SKM-1 (cell line): ENCODE results near the gene HOXA3.

Experiments
- DNase-seq: peaks from one replicate; lab custom pipeline; 2025; ENCODE audit not compliant: unreplicated experiment; lab: John Stamatoyannopoulos, UW

HOXA3 gene

GRCh38 chr7:27131390-27131819, 21.0 kb downstream of the HOXA3 start:
- no peak for DNase-seq

DNA sequence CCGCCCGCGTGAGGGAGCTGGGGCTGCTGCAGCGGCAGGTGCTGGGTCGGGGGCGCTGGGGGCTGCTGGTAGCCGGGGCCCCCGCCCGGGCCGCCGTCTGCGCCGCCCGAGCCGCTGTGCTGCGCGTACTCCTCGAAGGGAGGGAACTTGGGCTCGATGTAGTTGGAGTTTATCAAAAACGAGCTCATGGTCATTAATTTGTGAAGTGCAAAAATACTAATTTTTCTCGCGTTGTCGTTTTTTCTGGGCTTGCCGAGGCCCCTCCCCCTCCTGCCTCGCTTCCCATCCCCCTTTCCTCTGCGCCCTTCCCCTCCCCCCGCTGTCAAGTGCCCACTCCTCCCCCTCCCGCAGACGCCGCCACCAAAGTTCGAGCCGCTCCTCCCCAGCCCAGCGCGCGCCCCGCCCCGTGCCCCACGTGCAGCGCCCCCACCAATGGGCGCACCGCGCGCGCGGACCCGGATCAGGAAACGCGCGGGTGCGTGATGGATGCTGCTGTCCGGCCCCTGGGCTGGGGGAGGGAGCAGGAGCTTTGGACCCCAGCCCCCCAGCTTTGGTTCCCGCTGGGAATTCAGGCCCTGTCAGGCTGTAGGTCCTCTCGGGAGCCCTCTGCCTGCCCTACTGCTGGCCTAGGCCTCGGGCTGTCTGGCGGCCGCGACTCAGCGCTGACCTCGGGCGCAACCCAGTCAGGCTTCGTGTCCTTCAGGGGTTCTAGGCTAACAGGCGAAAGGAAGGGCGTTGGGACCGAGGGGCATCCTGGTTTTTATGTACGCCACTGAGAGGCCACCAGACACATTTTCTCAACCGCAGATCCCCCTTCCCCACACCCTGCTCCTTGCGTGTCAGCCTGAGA, 21.6 kb downstream of the HOXA3 start, which contains the start of gene HOXA4:
Gene HOXA4, minus strand, starts transcription at position 218 of the 850 bp plus-strand sequence. Its CDS starts 24 bp downstream, at position 194.
- DNase-seq = peak; percentile 45

- DNase-seq = no peak
These were observed 22.4 kb downstream of the HOXA3 start for GRCh38 chr7:27129729-27130539.

- DNase-seq = no peak
These were observed 23.3 kb downstream of the HOXA3 start for GRCh38 chr7:27128776-27129728.

DNA sequence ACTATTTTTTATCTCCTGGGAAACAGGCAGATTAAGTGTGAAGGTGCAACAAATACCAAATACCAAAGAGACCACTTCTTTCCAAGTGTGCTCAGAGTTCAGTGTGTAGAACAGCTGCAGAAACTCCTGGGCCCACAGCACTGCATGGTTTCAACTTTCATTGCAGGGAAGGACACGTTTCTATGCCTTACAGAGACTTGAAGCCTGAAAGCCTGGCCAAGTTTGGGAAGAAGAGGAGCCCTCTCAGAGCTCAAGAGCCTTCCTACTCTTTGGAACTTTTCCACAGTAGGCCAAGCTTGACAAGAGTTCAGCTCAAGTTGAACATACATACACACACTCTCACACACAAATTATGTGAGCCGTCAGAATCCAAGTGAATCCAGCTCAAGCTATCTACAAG, 24.3 kb downstream of the HOXA3 start:
- DNase-seq = no peak

DNA sequence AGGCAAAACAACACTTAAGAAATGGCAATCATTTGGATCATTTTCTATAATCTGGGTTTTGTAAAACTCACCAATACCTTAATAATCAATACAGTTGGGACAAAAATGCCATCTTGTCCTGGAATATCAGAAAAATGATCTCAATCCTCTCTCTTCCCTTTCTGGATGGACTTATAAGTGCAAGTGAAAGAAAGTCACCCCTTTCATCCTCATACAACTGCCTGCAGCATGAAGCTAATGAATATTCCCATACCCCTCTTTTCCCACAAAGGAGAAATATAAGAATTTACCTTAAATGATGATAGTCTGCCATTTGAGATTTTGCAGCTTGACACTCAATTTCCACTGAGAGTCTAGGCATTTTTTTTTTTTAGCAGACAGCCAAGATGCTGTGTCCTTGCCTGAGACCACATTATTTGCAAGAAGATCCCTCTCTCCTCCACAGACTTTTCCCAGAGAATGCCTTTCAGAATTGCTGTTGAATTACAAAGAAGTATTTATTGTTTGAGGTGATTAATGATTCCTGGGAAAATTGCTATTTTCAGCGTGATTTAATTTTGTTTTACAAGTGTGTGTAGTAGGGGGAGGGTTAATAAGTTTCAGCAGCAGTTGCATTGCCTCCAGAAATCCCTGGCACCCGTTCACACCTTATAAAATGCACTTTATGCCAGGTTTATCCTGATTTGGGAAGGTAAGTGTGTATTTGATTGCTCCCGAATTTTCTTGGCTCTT, 25.6 kb downstream of the HOXA3 start:
- no peak for DNase-seq

GRCh38 chr7:27125986-27126394, 26.4 kb downstream of the HOXA3 start:
- no peak for DNase-seq

- DNase-seq = no peak
These were observed 27.3 kb downstream of the HOXA3 start for GRCh38 chr7:27124902-27125689.

GRCh38 chr7:27124096-27124901, 28.1 kb downstream of the HOXA3 start:
- DNase-seq = no peak

GRCh38 chr7:27123477-27124053, 28.8 kb downstream of the HOXA3 start:
- DNase-seq = no peak

DNA sequence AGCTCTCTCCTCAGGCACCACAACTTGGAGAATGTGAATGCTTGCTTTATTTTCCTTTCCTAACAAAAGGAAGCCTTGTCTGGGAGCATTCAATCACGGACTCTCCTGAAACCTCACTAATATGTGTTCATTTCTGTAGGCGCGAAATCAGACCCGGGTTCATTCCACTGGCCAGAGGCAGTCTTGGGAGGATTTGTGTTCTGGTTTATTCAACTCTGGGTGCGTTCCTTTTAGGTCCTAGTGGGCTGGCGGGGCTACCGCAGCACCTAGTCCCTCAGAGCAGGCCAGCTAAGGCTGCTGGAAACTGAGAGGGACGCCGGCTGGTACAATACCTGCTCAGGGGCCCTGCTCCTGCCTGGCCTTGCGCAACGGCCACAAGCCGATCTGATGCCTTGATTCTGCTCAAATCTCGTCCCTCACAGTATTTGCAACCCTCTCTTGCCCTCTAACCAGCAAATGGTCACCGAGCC, 29.3 kb downstream of the HOXA3 start:
- no peak for DNase-seq

- no peak for DNase-seq
These were observed 30.1 kb downstream of the HOXA3 start for GRCh38 chr7:27122077-27122910.

DNA sequence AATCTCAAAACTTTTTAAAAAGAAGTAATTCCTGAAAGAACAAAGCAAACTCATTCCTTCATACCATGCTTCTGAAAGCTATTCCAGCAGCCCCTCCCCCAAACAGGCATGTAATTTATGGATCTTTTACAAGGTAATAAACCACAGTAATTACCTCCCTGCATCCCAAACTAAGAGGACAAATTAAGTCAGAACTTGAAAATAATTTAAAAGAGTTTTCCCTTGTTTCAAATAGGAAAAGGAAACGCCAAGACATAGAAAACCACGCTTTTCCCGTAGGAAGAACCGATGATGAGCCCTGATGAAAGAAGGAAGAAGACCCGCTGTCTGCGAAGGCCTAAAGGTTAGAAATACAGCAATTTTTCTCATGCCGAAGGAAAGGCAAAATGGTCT, 30.7 kb downstream of the HOXA3 start:
- DNase-seq = no peak

DNA sequence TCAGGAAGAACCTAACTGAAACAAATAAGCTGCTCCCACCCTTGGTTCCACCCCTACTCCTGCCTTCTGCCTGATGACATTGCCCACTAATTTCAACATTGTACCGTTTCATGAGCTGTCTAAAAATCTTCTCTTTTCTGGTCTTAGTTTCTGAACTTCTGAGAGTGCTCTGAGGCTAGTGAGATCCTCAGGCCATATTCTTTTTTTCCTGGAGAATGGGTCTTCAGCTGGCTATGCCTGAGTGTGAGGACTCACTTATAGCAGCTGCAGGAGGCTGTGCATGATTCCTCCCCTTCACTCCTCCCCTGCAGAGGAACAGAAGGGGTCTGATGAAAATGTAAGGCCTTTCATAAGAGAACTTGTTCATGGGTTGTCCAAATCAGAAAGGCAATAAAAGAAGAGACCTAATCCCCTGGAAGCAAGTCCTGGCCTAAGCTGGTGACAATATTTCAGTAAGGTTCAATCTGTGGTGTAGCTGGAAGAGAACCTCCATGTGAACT, 32.9 kb downstream of the HOXA3 start:
- DNase-seq = no peak

DNA sequence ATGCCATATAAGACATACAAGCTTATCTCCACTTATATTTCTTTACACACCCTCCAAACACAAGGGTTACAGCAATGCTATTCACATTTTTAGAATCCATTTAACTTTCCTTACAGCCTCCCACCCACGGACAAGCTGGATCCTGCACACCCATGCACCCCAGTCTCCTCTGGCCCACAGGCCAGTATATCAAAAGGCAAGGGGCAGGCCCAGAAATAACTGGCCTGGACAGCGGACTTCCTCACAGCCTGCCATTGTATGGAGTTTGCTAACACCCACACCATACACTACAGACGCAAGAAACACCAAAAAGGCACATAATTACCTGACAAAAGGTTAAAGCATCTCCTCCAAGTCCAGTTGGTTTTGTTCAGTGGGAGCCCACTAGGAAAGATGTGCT, 33.8 kb downstream of the HOXA3 start:
- no peak for DNase-seq

DNA sequence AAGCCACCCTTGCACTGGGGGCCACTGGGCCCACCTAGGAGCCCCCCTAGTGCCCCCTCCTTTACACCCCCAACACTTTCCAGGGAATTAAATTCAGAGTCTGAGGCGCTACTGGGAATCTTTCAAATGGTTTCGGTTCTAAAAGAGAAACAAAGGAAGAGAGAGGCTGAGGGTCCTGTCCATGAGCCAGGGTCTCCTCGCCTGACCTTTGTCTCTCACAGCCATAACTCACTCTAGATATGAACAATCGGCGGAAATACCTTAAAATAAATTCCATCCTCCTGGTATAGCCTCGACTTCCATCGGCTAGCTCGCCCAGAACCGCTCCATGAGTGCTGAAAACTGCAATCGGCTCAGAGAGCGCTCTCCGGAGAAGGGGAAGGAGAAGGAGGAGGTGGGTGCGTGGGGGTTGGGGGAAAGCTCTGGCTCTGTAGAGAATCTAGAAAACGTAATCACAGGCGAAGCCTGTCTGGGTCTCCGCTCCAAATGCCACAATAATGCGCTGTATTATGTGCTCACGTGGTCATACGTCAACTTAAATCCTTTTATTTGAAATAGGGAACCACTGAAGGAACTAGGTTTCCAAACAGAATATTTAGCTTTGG, 34.4 kb downstream of the HOXA3 start:
- no peak for DNase-seq
